ENCODE data around the gene ETFA.

The ETFA gene

GRCh38 chr15:76217029-76217881, 94.0 kb downstream of the ETFA start:
- DNase-seq (ENCODE audit: low read depth in 2 of 2) = no peak

- DNase-seq (ENCODE audit: low read depth in 2 of 2) = no peak
Measured at GRCh38 chr15:76215634-76216033, 95.6 kb downstream of the ETFA start.

- DNase-seq (ENCODE audit: low read depth in 2 of 2) = no peak
Measured at GRCh38 chr15:76209942-76210341, 101.3 kb downstream of the ETFA start.

- DNase-seq (ENCODE audit: low read depth in 2 of 2) = no peak
Measured at GRCh38 chr15:76209523-76209922, 101.7 kb downstream of the ETFA start.

GRCh38 chr15:76208786-76209424, 102.4 kb downstream of the ETFA start:
- no peak for DNase-seq (ENCODE audit: low read depth in 2 of 2)

GRCh38 chr15:76208084-76208785, 103.0 kb downstream of the ETFA start:
- no peak for DNase-seq (ENCODE audit: low read depth in 2 of 2)

GRCh38 chr15:76206325-76206976, 104.8 kb downstream of the ETFA start:
- DNase-seq (ENCODE audit: low read depth in 2 of 2) = no peak

- DNase-seq (ENCODE audit: low read depth in 2 of 2) = no peak
Measured at GRCh38 chr15:76204916-76205460, 106.3 kb downstream of the ETFA start.

GRCh38 chr15:76204109-76204845, 107.0 kb downstream of the ETFA start:
- DNase-seq (ENCODE audit: low read depth in 2 of 2) = no peak

- DNase-seq (ENCODE audit: low read depth in 2 of 2) = no peak
Measured at GRCh38 chr15:76203346-76204108, 107.7 kb downstream of the ETFA start.

GRCh38 chr15:76201536-76202255, 109.6 kb downstream of the ETFA start:
- no peak for DNase-seq (ENCODE audit: low read depth in 2 of 2)

- no peak for DNase-seq (ENCODE audit: low read depth in 2 of 2)
Measured at GRCh38 chr15:76200641-76201105, 110.6 kb downstream of the ETFA start.

- DNase-seq (ENCODE audit: low read depth in 2 of 2) = no peak
Measured at GRCh38 chr15:76200083-76200465, 111.2 kb downstream of the ETFA start.

GRCh38 chr15:76199106-76200082, 111.9 kb downstream of the ETFA start:
- no peak for DNase-seq (ENCODE audit: low read depth in 2 of 2)

GRCh38 chr15:76198456-76199105, 112.7 kb downstream of the ETFA start:
- DNase-seq (ENCODE audit: low read depth in 2 of 2) = no peak

- no peak for DNase-seq (ENCODE audit: low read depth in 2 of 2)
Measured at GRCh38 chr15:76197703-76198455, 113.4 kb downstream of the ETFA start.

All from stimulated activated CD4-positive, alpha-beta T cell treated with anti-CD3 and anti-CD28 coated beads, Interleukin-15, amount 100 ng/mL, for 48 hours (primary cell).